ENCODE measurements around the gene SLC30A5.

SLC30A5 gene

GRCh38 chr5:69090158-69090557, 3.7 kb upstream of the SLC30A5 start:
- no peak overlapping the region for H3K4me3 ChIP-seq (ENCODE audit: low read length, poor library complexity, severe bottlenecking)
- H4K20me1 ChIP-seq (ENCODE audit: insufficient read depth, low read length, poor library complexity, severe bottlenecking), result peaks cover 9% of the 10 kb centered on the region
- peaks cover 12% of the 10 kb centered on the region for H3K79me2 ChIP-seq (ENCODE audit: insufficient read depth, low read length)
- no peaks in the 10 kb centered on the region for H3K27me3 ChIP-seq (ENCODE audit: insufficient read depth, low read length, poor library complexity, severe bottlenecking)
- no peak overlapping the region for H3K4me2 ChIP-seq (ENCODE audit: low read depth, low read length, poor library complexity, severe bottlenecking)
- TF ChIP-seq CTCF (conservative IDR thresholded peaks at IDR 0.05; ENCODE audit: low read length) (no peak), EZH2phosphoT487 (IDR thresholded peaks at IDR 0.05; ENCODE audit: borderline replicate concordance) (no peak)
- H3K9me3 ChIP-seq (ENCODE audit: insufficient read depth, low read depth, low read length), result no peaks in the 10 kb centered on the region
- H3K9ac ChIP-seq (ENCODE audit: low read depth, low read length, poor library complexity, severe bottlenecking), result no peak overlapping the region
- no peaks in the 10 kb centered on the region for H3K9me2 ChIP-seq (replicated peaks; ENCODE audit: low read depth, low read length)
- H2AFZ ChIP-seq (ENCODE audit: low read length), result peak overlapping the region; percentile 36; the same call in 1 of the 2 replicates
- no peaks in the 10 kb centered on the region for H3K36me3 ChIP-seq (ENCODE audit: insufficient read depth, low read length)
- H3K4me1 ChIP-seq (ENCODE audit: insufficient read depth, low read length, poor library complexity, severe bottlenecking), result peaks cover 7% of the 10 kb centered on the region
- H3F3A ChIP-seq (ENCODE audit: low read depth), result no peaks in the 10 kb centered on the region

GRCh38 chr5:69091771-69092170, 2.0 kb upstream of the SLC30A5 start:
- Histone ChIP-seq H4K20me1 (ENCODE audit: insufficient read depth, low read length, poor library complexity, severe bottlenecking) (peaks cover 16% of the 10 kb centered on the region), H3F3A (ENCODE audit: low read depth) (no peaks in the 10 kb centered on the region), H3K4me3 (ENCODE audit: low read length, poor library complexity, severe bottlenecking) (no peak overlapping the region), H3K36me3 (ENCODE audit: insufficient read depth, low read length) (no peaks in the 10 kb centered on the region), H3K4me1 (ENCODE audit: insufficient read depth, low read length, poor library complexity, severe bottlenecking) (peaks cover 22% of the 10 kb centered on the region), H3K79me2 (ENCODE audit: insufficient read depth, low read length) (peaks cover 28% of the 10 kb centered on the region), H3K27me3 (ENCODE audit: insufficient read depth, low read length, poor library complexity, severe bottlenecking) (no peaks in the 10 kb centered on the region), H2AFZ (ENCODE audit: low read length) (0 out of 2 replicates have a peak overlapping the region, but pooled peaks have one; percentile 19), H3K9me2 (replicated peaks; ENCODE audit: low read depth, low read length) (no peaks in the 10 kb centered on the region), H3K4me2 (ENCODE audit: low read depth, low read length, poor library complexity, severe bottlenecking) (no peak overlapping the region), H3K9ac (ENCODE audit: low read depth, low read length, poor library complexity, severe bottlenecking) (no peak overlapping the region), H3K9me3 (ENCODE audit: insufficient read depth, low read depth, low read length) (no peaks in the 10 kb centered on the region)
- TF ChIP-seq EZH2phosphoT487 (IDR thresholded peaks at IDR 0.05; ENCODE audit: borderline replicate concordance) (no peak), CTCF (conservative IDR thresholded peaks at IDR 0.05; ENCODE audit: low read length) (no peak)

GRCh38 chr5:69092969-69093368, 845 bp upstream of the SLC30A5 start:
- H3K9ac ChIP-seq (ENCODE audit: low read depth, low read length, poor library complexity, severe bottlenecking), result peak overlapping the region; percentile 29
- H3K27me3 ChIP-seq (ENCODE audit: insufficient read depth, low read length, poor library complexity, severe bottlenecking), result no peaks in the 10 kb centered on the region
- H3K9me2 ChIP-seq (replicated peaks; ENCODE audit: low read depth, low read length), result no peaks in the 10 kb centered on the region
- no peaks in the 10 kb centered on the region for H3F3A ChIP-seq (ENCODE audit: low read depth)
- H3K79me2 ChIP-seq (ENCODE audit: insufficient read depth, low read length), result peaks cover 34% of the 10 kb centered on the region
- H3K36me3 ChIP-seq (ENCODE audit: insufficient read depth, low read length), result no peaks in the 10 kb centered on the region
- H3K9me3 ChIP-seq (ENCODE audit: insufficient read depth, low read depth, low read length), result no peaks in the 10 kb centered on the region
- no peak for TF ChIP-seq CTCF (conservative IDR thresholded peaks at IDR 0.05; ENCODE audit: low read length)
- no peak for TF ChIP-seq EZH2phosphoT487 (IDR thresholded peaks at IDR 0.05; ENCODE audit: borderline replicate concordance)
- H3K4me3 ChIP-seq (ENCODE audit: low read length, poor library complexity, severe bottlenecking), result no peak overlapping the region
- H3K4me2 ChIP-seq (ENCODE audit: low read depth, low read length, poor library complexity, severe bottlenecking), result peak overlapping the region; percentile 55
- peaks cover 16% of the 10 kb centered on the region for H4K20me1 ChIP-seq (ENCODE audit: insufficient read depth, low read length, poor library complexity, severe bottlenecking)
- peaks cover 22% of the 10 kb centered on the region for H3K4me1 ChIP-seq (ENCODE audit: insufficient read depth, low read length, poor library complexity, severe bottlenecking)
- peak overlapping the region; percentile 91 for H2AFZ ChIP-seq (ENCODE audit: low read length)

Data from Loucy (cell line).